HFF-Myc (cell line): ENCODE results near the gene RBM12.

Experiments used
- DNase-seq: peaks from one replicate; pipeline ENCODE4 v3.0.0-alpha.2; 2011; ENCODE audit warnings: low read depth; ENCODE audit errors: extremely low read depth
- H3K4me3 ChIP-seq: replicated peaks from 2 replicates; pipeline ENCODE4 v1.5.1; 2011; ENCODE audit warnings: low read depth, mild to moderate bottlenecking, control low read depth, low read length
- TF ChIP-seq, protein P1 (sequence below): IDR thresholded peaks from 2 replicates; pipeline ENCODE4 v1.5.1; 2012; ENCODE audit warnings: mild to moderate bottlenecking, low read depth, low read length, control low read depth; ENCODE audit errors: missing control alignments

RBM12 gene

DNA sequence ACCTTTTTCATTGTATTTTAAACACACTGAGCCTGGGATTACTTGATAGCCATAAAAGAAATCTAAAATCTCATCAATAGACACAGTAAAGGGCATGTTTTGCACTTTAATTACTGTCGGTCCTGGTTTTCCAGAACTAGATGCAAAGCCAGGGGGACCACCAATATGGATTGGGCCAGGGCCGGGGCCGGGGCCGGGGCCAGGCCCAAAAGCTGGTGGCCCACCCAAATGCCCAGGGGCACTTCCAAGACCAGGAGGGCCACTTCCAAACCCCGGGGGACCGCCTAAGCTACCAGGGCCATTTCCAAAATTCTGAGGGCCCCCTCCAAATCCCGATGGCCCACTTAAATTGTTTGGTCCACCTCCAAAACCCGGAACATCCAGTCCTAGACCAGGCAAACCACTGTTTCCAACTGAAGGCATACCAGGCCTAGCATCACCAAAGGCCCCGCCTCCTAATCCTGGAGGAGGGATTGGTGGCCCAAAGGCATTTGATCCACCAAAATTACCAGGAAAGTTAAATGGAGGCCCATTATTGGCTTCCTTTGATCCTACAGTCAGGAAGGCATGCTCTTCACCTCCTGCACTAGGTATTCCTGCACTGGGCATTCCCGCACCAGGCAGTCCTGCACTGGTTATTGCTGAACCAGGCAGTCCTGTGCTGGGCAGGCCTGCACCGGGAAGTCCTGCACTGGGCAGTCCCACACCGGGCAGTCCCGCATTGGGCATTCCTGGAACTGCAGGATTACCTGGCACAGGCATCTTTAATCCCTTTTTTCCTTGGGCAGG lies 11.9 kb downstream of the RBM12 start:
- no peak overlapping the region for H3K4me3 ChIP-seq
- TF ChIP-seq, protein P1, sequence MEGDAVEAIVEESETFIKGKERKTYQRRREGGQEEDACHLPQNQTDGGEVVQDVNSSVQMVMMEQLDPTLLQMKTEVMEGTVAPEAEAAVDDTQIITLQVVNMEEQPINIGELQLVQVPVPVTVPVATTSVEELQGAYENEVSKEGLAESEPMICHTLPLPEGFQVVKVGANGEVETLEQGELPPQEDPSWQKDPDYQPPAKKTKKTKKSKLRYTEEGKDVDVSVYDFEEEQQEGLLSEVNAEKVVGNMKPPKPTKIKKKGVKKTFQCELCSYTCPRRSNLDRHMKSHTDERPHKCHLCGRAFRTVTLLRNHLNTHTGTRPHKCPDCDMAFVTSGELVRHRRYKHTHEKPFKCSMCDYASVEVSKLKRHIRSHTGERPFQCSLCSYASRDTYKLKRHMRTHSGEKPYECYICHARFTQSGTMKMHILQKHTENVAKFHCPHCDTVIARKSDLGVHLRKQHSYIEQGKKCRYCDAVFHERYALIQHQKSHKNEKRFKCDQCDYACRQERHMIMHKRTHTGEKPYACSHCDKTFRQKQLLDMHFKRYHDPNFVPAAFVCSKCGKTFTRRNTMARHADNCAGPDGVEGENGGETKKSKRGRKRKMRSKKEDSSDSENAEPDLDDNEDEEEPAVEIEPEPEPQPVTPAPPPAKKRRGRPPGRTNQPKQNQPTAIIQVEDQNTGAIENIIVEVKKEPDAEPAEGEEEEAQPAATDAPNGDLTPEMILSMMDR, result no peak
- no peak for DNase-seq

DNA sequence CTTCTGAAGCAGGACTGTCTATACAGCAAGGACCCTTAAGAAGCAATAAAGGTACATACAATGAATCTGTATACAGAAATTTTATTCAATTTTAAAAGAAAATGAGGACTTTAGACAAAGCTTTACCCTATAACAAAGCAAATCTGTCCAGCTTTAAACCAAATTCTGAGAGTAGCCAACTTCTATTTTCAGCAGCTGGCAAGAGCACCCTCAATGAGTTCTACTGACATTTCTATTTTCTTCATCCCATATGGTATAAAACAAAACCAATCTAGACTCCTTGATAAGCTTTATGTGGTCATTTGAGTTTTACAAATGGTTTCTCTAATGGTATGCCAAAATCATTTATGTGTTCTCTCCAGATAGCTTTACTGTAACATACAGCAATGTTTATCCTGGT lies 12.7 kb downstream of the RBM12 start:
- no peak overlapping the region for H3K4me3 ChIP-seq
- TF ChIP-seq, protein P1, result no peak
- DNase-seq, result no peak

DNA sequence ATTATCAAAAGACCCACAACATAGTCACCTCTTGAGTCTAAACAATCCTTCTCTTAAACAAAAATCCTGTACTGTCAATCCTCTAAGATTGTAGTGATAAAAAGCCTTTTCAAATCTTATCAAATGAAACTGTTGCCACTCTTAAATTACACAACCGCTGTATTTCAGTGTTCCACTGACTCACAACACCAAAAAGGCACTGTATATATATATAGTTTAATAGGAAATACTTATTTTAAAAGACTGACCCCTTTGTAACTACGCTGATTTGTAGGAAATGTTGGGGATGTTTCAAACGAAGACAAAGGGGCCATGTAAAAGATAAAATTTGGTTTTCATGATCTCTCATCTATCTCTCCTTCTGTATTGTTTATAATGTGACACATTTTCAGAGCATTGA lies 14.1 kb downstream of the RBM12 start:
- H3K4me3 ChIP-seq, result no peak overlapping the region
- no peak for DNase-seq
- TF ChIP-seq, protein P1, result no peak

DNA sequence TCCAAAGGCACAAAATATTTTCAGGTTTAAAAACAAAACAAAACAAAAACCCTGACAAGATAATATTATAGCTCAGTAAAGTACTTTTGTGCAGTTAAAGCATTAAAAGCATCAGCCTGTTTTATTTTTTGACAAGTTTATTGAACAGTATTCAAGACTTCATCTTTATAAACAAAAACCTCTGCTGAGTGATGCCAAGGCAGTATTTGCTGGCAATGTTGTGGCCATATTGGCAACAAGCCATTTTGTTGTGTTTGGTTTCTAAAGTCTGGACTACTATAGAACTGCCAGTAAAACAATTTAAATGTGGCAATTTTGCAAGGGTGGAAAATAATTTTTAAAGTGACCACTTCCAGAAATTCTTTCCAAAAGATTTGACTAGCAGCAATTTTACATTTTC lies 15.9 kb downstream of the RBM12 start:
- TF ChIP-seq, protein P1, result no peak
- no peak for DNase-seq

DNA sequence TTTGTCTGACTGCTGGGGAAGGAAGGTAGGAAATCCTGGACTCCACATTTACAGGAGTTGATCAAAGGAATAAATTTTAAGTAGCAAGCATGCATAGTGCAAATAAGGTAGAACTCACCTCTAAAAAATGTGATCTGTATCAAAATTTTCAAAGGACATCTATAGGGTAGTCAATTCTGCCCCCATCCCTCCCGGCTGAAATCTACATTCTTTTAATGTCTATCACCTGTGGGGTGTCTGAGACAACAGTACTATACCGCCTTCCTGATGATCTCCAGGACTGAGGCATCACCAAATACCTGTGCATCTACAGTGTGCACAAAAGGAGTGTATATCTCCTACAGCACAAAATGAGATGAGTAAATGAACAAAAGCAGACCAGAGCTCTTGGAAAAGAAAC lies 19.9 kb downstream of the RBM12 start:
- no peak overlapping the region for H3K4me3 ChIP-seq

More for the DNA sequence above, 15.9 kb downstream of the RBM12 start:
- H3K4me3 ChIP-seq, result no peak overlapping the region

DNA sequence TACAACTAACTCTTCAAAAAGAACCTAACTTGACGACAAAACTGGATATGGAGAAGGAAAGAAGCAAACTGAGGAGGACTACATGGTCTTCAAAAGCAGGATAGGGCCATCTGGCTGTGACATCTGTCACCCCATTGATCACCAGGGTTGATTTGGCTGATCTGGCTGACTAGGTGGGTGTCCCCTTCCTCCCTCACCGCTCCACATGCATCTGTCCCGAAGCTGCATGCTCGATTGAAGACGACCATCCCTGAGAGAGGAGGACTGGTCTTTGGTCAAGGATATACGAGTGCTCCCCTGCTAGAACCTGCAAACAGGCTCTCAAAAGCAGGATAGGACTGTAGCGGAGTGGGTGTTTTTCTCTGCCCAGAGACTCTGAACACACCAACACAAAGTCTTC lies 21.7 kb downstream of the RBM12 start:
- TF ChIP-seq, protein P1, result no peak
- no peak overlapping the region for H3K4me3 ChIP-seq
- no peak for DNase-seq

More for the DNA sequence above, 19.9 kb downstream of the RBM12 start:
- no peak for DNase-seq
- TF ChIP-seq, protein P1, result no peak
